NCI-H2171 (cell line): ENCODE data around the gene WNT2.
A peak's percentile ranks its signal among the peaks of the same experiment; 100 is the strongest.
"Not testable (repeated sequence)": the region's sequence is repeated elsewhere in the genome, so short reads cannot be mapped to it uniquely, and the experiment has no call there.

Experiments used
- DNase-seq: peaks from one replicate; lab custom pipeline; 2025; lab: John Stamatoyannopoulos, UW

Gene WNT2

DNA sequence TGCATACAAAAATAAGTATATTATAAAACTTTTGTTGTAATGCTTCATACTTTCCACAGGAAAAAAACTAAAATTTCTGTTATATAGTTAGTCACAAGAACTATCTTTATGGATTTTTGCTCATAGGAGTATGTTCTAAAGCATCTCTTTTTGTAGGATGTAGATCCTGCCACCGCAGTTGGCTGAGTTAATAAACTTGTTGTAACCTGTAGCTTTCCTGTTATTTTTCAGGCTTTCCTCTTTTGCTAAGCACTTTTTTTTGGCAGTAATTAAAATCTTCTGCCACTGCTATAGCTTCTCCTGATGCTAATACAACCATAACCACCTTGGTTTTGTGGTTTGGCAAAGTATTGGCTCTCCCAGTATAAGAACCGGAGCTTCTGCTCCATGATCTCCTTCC, 60.3 kb downstream of the WNT2 start:
- DNase-seq = no peak

DNA sequence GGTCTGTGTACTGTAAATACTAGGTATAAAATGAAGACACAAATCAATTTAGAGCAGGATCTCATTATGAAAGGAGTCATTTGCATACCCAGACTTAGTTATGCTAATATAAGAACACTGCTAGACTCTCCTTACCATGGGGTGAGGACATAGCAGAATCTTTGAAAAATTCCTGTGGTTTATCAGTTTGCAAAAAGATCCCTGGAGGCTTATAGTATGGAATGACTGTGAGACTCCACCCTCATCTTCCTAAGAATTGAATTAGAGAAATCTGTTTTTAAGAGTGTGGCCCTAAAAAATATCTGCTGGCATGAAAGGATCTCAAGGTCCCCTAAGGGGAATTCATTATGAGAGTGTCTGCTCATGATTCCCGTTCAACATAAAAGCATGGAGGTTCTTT, 63.2 kb downstream of the WNT2 start:
- no peak for DNase-seq

DNA sequence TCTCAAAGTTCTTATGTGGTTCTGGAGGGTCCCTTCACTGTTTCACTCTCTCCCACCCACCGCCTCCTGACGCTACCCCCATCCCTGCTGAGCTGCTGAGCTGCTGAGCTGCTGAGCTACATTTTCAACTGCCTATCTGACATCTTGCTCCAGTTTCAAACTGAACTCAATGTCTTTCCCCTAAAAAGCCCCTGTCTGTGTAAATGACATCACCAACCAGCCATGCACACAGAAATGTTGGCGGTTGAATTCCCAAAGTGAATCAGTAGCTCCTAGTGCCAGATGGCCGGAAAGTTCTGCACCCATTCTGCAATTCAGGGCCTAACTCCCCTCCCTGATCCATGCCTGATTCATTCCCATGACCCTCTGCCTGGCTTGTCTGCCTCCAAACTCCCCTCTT, 71.2 kb downstream of the WNT2 start:
- no peak for DNase-seq

DNA sequence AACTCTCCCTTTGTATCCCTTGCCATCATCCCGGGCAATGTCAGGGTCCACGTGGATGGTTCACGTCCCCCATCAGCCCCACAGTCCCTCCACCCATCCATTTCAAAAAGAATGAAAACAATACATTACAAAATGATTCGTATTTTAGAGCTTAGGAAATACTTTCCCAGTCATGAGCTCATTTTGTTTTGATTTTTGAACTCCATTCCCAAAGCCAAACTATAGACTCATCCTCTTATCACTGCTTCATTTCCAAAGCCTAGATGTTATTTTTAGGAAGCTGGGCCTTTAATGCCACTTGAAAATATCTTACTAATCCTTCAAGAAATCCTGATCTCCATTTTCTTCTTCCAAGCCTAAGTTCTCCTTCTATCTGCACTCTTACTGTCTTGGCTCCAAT, 72.1 kb downstream of the WNT2 start:
- no peak for DNase-seq

DNA sequence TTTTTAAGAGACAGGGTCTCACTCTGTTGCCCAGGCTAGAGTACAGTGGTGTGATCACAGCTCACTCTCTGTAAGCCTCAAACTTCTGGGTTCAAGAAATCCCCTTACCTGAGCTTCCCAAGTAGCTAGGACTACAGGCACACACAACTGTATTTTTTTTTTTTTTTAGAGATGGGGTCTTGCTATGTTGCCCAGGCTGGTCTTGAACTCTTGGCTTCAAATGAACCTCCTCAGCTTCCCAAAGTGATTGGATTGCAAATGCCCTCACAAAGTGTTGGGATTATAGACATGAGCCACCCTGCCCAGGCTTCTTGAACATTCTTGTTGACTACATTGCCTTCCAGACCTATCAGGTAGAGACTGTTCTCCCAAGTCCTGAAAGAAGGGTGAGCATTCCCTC, 72.6 kb downstream of the WNT2 start:
- DNase-seq = no peak

DNA sequence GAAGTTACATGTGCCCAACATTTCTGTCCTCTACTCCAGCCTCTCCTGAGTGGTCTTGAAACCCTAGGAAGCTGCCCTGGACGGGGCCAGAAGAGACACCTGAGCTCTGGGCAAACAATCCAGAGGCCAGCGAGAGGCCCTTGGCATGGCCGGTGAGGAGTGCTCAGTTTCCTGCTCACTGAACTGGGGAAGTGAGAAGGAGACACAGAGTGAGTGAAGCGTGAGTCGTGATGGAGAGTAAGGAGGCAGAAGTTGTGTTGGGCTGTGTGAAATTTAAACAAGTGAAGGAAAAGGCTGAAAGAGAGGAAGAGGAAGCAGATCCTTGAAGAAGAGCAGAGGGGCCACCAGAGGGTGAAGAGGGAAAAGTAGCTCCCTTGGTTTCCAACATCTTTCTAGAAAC, 73.2 kb downstream of the WNT2 start:
- DNase-seq = no peak

DNA sequence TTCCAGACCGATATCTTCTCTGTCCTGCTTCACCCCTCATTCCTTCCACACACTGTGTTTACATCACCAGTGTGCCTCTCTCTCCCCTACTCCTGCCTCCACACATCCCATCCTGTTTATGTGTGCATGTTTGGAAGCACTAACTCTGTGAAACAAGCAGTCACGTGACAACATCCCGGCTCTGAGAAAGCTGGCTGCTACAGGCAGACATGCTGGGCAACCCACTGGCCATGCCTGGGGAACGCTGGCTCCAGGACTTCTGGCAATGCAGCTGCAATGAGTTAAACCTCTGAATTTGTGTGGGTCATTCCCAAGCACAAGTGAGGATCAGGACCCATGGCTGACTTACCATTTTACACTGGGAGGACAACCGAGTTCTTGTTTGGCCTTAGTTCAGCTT, 74.0 kb downstream of the WNT2 start:
- no peak for DNase-seq

DNA sequence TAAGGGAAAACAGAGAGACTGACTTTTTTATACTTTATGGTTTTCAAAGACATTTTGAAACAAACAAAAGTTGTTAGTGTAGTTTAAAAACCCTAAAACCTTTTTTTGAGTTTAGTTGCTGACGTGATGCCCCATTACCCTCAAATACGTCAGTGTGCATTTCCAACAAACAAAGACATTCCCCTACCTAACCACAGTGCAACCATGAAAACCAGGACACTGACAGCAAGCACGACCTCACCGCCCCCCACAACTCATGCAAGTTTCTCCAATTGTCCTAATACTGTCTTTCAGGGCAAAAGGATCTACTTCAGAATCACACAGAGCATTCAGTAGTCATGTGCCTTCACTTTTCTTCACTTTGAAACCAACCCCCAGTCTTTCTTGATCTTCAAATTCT, 75.0 kb downstream of the WNT2 start:
- no peak for DNase-seq

DNA sequence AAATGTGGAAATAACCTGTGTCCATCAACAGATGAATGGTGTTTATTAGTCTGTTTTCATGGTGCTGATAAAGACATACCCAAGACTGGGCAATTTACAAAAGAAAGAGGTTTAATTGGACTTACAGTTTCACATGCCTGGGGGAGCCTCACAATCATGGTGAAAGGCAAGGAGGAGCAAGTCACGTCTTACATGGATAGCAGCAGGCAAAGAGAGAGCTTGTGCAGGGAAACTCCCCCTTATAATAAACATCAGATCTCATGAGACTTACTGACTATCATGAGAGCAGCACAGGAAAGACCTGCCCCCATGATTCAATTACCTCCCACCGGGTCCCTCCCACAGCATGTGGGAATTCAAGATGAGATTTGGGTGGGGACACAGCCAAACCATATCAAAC, 77.2 kb downstream of the WNT2 start:
- DNase-seq = not testable (repeated sequence)

DNA sequence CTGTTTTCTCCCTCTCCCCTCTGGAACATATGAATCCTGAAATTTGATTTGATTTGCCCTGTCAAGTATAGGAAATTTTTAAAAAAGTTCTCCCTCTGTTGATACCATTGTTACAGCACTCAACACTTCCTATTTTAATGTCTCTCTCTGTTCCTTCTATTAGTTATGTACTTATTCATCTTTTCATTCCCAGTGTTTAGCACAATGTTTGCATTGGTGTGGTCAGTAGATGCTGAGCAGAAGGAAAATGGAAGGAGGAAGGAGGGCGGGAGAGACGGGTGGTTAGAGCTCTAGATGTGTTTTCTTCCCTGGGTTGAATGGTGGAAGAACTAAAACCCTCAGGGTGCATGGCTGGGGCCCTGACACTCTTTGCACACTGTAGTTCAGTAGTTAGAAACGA, 79.5 kb downstream of the WNT2 start:
- DNase-seq = no peak

DNA sequence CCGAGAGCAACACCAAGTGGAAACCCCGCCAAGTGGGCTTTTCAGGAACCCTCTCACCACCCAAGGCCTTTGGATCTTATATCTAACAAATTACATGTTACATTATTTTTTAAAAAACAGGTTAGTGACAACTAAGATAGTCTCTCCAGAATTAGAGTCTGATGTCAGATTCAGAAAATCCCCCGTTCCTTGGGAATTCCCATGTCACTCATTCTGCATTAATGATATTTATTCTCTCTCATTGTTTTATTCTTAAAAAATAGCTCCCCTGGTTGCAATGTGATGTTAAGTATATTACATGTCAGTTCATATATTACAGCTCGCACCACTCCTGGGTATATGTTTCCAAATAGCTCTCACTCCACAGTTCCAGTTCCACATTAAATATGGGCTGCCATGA, 81.8 kb downstream of the WNT2 start:
- no peak for DNase-seq

DNA sequence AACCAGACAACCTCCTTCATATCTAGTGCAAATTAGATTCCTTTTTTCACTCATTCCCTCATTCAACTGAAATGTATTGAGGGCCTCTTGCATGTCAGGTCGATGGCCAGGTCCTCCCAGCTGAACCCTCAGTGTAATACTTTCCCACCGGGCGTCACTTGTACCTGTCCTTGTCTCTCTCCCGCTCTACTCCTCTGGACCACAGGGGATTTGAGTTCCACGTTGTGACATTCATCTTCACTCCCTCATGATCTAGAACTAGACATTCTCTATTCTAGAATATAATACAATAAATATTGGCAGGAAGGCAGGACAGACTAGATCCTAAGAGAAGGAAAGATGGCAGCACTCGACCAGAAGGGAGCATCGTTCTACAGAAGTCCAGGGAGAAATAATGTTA, 83.9 kb downstream of the WNT2 start:
- no peak for DNase-seq

DNA sequence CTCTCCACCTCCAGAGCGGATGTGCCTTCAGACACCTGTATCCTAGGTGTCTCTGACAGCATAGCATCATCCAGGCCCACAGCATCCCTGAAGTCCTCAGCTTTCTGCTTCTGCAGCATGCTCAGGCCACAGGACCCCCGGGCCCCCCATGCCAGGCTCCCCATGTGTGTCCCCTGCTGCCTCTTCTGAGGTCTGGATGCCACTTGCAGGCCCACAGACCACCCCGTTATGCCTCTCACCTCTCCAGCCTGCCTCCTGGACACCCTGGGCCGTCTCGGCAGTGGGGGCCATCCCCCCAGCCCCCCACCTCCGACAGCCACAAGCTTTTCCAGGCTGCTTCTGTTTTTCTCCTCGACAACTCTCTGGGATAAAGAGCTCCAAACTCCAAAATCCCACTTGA, 84.4 kb downstream of the WNT2 start:
- DNase-seq = no peak

DNA sequence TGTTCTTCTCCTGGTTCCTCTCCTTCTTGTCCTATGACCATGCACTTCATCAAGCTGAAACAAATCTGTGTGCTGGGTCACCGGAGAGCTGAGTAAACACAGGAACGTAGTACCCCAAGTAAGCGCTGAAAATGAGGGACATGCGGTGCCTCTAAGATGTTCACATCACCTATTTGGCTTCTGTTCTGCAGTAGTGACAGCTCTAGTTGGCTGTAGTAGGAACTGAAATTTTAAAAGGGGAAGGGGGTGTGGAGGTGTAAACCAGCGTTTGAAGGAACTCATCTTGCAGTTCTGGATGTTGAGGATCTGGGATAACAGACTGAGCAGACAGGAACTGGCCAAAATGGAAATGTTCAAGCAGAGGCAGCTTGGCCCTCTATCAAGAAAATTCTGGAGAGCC, 85.2 kb downstream of the WNT2 start:
- no peak for DNase-seq

DNA sequence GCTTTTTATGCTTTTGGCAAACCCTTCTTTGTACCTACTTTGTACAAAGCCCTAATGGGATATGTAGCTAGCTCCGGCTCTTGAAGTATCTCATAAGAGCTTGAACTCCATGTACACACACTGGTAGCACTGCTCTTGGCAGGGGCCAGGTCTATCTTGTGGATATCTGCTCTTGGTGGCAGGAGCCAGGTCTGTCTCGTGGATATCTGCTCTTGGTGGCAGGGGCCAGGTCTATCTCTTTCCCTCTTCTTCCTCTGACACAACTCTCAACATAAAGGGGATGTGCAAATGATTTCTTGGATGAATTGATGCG, 91.9 kb downstream of the WNT2 start:
- DNase-seq = no peak

DNA sequence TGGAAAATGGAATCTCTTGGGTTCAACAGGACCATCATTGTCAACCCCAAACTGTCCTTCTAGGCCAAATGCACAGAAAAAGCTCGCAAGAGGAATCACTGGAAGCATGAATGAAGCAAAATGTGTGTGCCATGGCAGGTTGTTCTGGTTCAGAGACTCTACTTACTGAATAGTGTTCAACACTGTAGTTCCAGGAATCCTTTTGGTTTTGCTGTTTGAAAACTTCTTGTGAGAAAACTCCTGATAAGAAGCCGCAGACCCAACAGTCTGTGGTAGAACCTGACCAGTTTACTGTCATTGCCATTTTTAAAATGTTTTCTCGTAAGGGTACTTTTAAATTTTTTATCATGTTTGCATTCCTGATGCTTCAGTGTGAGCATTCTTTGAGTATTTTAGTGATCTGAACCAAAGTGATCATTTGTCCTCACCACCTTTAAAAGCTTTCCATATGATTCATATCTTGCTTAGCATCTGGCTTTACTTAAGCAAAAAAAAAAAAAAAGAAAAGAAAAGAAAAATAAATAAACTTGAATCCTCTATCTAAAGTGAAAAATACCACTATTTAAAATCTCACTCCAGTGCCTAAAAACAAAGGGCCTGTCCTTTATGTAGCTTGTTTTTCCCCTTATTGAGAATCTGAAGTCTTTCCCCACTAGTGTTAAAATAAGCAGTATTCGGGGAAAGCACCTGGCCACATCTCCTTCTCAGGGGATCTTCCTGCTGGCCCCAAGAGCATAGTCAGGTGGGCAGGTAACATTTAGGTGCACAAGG, 92.4 kb downstream of the WNT2 start:
- no peak for DNase-seq

DNA sequence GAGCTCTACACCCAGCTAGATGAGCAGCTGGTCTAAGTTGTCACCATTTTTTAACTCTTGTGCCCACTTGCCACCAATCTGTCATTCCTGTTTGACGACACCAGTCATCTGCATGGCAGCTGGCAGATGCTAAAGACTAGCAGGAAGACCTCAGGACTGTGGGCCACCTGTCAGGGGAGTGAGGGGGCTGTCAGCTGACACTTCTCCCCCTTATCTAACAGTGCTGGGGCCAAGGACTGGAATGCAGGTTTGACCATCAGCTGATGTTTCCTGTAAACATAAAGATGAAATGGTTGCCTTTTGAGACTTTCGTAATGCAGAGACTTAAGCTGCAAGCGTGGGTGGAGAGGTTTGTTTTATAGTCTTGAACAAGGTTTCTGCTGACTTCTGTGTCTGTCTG, 93.5 kb downstream of the WNT2 start:
- peak; percentile 17 for DNase-seq

DNA sequence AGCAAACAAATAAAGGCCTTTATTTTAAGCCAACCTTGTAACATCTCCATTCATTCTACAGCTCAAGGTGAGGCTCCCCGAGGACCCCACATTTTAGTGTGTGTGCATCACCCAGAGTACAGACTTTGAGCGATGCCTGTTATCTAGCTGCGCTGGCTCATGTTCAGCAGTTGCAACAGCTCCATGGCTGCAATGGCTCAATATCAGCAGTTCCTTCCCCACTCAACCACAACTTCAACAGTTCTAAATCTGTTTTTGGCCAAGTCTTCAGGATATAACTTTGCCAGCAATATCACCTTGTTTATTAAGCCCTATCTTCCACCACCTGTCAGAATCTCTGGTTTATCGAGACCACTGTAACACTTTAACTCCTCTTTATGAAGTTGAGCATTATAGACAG, 95.8 kb downstream of the WNT2 start:
- no peak for DNase-seq

DNA sequence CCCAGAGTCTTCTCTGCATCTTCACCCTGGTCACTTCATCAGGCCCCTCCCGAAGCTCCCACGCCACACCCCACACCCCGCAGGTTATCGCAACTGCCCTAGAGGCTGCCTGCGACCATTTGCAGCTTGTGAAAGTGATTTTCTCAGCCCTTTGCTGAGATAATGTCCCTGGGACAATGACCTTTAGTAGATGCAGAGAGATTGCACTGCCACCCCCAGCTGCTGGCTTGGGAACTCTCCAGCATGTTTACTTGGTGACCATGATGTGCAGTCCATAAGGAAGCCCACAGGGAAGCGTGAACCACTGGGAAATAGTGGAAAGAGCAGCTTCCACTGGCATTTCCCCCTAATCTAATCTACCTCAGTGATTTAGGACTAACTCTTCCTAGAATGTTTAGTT, 97.3 kb downstream of the WNT2 start:
- no peak for DNase-seq
